HFFc6 (cell line): Measurements from ENCODE around the gene PPIL6. TPM values are rescaled to one million over a fixed set of nuclear protein-coding genes. Genes with fewer than 3 reads are reported as not detected.

Experiments used
- DNase-seq: peaks from one replicate; pipeline ENCODE4 v3.0.0-alpha.2; 2018
- H3K27ac Mint-ChIP-seq: 2 replicates; pipeline ENCODE4 v1.8.0; 2020; ENCODE audit warnings: mild to moderate bottlenecking, mixed read lengths
- H3K27me3 Mint-ChIP-seq: 2 replicates; pipeline ENCODE4 v1.8.0; 2021; ENCODE audit warnings: mild to moderate bottlenecking, moderate library complexity, mixed read lengths; ENCODE audit not compliant: insufficient read depth
- H3K36me3 Mint-ChIP-seq: 2 replicates; pipeline ENCODE4 v1.8.0; 2021; ENCODE audit warnings: low read depth, mixed read lengths
- H3K4me1 Mint-ChIP-seq: 2 replicates; pipeline ENCODE4 v1.8.0; 2020; ENCODE audit warnings: low read depth, mixed read lengths
- H3K4me3 Mint-ChIP-seq: 2 replicates; pipeline ENCODE4 v1.8.0; 2020; ENCODE audit warnings: mild to moderate bottlenecking, moderate library complexity, mixed read lengths
- H3K9me3 Mint-ChIP-seq: 2 replicates; pipeline ENCODE4 v1.8.0; 2020; ENCODE audit warnings: mild to moderate bottlenecking, mixed read lengths
- CTCF ChIP-seq: fragments of 200-600 bp; sonication (generic); IDR thresholded peaks from 2 replicates; pipeline ENCODE4 v1.5.0; 2021; ENCODE audit warnings: antibody characterized with exemption, mild to moderate bottlenecking
- total RNA-seq, 6 experiments: library from RNA; stranded (reverse); fragmentation: NEBNext Ultra II Directional; extraction: Animal tissue kit (Norgen Biotek cat#: 25700); gene quantifications; 2 replicates in 1 of 6; 3 replicates in 5 of 6; pipeline ENCODE4 v1.2.3, GENCODE V29; 2021

The PPIL6 gene
- total RNA-seq, 6 experiments from 2014 or later, result 0.21 to 0.53 (median 0.43) TPM; not detected in 1

- H3K4me1 Mint-ChIP-seq, result peaks cover 23% of the 10 kb centered on the region
- H3K36me3 Mint-ChIP-seq, result peaks cover 20% of the 10 kb centered on the region
- H3K9me3 Mint-ChIP-seq, result no peaks in the 10 kb centered on the region
- peak overlapping the region; percentile 90 for H3K27ac Mint-ChIP-seq
- DNase-seq, result no peak
- TF ChIP-seq CTCF, result no peak; the same call in 1 of the 2 replicates
- H3K27me3 Mint-ChIP-seq, result peaks cover 10% of the 10 kb centered on the region
- peak overlapping the region; percentile 95 for H3K4me3 Mint-ChIP-seq
These were observed 815 bp upstream of the PPIL6 start for GRCh38 chr6:109441069-109441816.

- no peak overlapping the region for H3K27ac Mint-ChIP-seq
- H3K27me3 Mint-ChIP-seq, result peaks cover 4% of the 10 kb centered on the region; the same call in 1 of the 2 replicates
- no peak for DNase-seq
- no peaks in the 10 kb centered on the region for H3K36me3 Mint-ChIP-seq
- TF ChIP-seq CTCF, result no peak
- H3K9me3 Mint-ChIP-seq, result no peaks in the 10 kb centered on the region
- H3K4me3 Mint-ChIP-seq, result no peak overlapping the region
- peaks cover 10% of the 10 kb centered on the region for H3K4me1 Mint-ChIP-seq
These were observed 4.4 kb downstream of the PPIL6 start for GRCh38 chr6:109436041-109436440.

- Mint-ChIP-seq H3K36me3 (no peaks in the 10 kb centered on the region), H3K27ac (no peak overlapping the region), H3K9me3 (no peaks in the 10 kb centered on the region), H3K4me3 (no peak overlapping the region), H3K4me1 (peaks cover 4% of the 10 kb centered on the region), H3K27me3 (no peaks in the 10 kb centered on the region; the same call in 1 of the 2 replicates)
- DNase-seq, result no peak
- TF ChIP-seq CTCF, result no peak
These were observed 6.0 kb downstream of the PPIL6 start for GRCh38 chr6:109434456-109434855.

- no peak for DNase-seq
- Mint-ChIP-seq H3K4me1 (peaks cover 15% of the 10 kb centered on the region), H3K4me3 (no peak overlapping the region), H3K27ac (no peak overlapping the region), H3K36me3 (no peaks in the 10 kb centered on the region), H3K27me3 (no peaks in the 10 kb centered on the region; the same call in 1 of the 2 replicates), H3K9me3 (no peaks in the 10 kb centered on the region)
- TF ChIP-seq CTCF, result no peak
These were observed 10.9 kb downstream of the PPIL6 start for GRCh38 chr6:109429496-109429895.

GRCh38 chr6:109428889-109429477, 11.4 kb downstream of the PPIL6 start:
- peaks cover 20% of the 10 kb centered on the region for H3K4me1 Mint-ChIP-seq
- H3K27ac Mint-ChIP-seq, result no peak overlapping the region
- H3K27me3 Mint-ChIP-seq, result no peaks in the 10 kb centered on the region; the same call in 1 of the 2 replicates
- H3K4me3 Mint-ChIP-seq, result no peak overlapping the region
- no peaks in the 10 kb centered on the region for H3K36me3 Mint-ChIP-seq
- H3K9me3 Mint-ChIP-seq, result no peaks in the 10 kb centered on the region
- no peak for DNase-seq
- no peak for TF ChIP-seq CTCF
